ENCODE data around the gene TEX22. TPM values are rescaled to one million over a fixed set of nuclear protein-coding genes. Genes with fewer than 3 reads are reported as not detected.
A peak's percentile ranks its signal among the peaks of the same experiment; 100 is the strongest.

Gene TEX22
- total RNA-seq, 1 donor from 2014 or later, result 4.1 TPM

DNA sequence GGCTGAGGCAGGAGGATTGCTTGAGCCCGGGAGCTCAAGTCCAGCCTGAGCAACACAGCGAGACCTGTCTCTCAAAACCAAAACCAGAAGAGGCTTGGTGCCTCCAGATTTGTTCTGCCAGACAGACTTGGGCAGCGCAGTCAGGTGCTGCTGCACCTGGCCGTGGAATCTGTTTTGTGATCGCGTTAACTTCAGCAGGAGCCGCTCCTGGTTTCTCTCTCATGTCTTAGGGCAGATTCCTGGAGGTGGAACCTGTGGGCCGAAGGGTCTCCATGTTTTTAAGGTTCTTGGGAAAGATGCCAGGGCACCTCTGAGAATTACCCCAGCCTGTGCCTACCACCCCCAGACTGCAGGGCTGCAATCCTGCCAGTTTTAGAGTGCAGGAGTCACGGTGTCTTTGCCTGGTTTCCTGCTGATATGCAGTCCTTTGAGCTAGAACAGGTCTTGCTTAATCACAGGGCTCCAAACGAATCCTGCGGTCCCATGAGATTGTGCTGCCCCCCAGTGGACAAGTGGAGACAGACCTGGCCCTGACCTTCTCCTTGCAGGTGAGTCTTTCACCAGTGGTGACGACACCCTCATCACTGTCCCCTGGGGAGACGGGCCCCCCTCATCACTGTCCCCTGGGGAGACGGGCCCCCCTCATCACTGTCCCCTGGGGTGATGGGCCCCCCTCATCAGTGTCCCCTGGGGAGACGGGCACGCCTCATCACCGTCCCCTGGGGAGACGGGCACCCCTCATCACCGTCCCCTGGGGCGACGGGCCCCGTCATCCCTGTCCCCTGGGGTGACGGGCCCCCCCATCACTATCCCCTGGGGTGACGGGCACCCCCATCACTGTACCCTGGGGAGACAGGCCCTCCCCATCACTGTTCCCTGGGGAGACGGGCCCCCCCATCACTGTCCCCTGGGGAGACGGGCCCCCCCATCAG is 46.2 kb upstream of the TEX22 start:
- Mint-ChIP-seq H3K4me3 (no peak overlapping the region), H3K36me3 (no peaks in the 10 kb centered on the region), H3K27ac (peak overlapping the region; percentile 72), H3K27me3 (no peaks in the 10 kb centered on the region), H3K9me3 (no peaks in the 10 kb centered on the region), H3K4me1 (ENCODE audit: unreplicated experiment) (peaks cover 3% of the 10 kb centered on the region)
- TF ChIP-seq, protein P1, sequence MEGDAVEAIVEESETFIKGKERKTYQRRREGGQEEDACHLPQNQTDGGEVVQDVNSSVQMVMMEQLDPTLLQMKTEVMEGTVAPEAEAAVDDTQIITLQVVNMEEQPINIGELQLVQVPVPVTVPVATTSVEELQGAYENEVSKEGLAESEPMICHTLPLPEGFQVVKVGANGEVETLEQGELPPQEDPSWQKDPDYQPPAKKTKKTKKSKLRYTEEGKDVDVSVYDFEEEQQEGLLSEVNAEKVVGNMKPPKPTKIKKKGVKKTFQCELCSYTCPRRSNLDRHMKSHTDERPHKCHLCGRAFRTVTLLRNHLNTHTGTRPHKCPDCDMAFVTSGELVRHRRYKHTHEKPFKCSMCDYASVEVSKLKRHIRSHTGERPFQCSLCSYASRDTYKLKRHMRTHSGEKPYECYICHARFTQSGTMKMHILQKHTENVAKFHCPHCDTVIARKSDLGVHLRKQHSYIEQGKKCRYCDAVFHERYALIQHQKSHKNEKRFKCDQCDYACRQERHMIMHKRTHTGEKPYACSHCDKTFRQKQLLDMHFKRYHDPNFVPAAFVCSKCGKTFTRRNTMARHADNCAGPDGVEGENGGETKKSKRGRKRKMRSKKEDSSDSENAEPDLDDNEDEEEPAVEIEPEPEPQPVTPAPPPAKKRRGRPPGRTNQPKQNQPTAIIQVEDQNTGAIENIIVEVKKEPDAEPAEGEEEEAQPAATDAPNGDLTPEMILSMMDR (conservative IDR thresholded peaks at IDR 0.05), result peak; percentile 92
- peak; percentile 87 for DNase-seq (ENCODE audit: extremely low spot score, unreplicated experiment)

DNA sequence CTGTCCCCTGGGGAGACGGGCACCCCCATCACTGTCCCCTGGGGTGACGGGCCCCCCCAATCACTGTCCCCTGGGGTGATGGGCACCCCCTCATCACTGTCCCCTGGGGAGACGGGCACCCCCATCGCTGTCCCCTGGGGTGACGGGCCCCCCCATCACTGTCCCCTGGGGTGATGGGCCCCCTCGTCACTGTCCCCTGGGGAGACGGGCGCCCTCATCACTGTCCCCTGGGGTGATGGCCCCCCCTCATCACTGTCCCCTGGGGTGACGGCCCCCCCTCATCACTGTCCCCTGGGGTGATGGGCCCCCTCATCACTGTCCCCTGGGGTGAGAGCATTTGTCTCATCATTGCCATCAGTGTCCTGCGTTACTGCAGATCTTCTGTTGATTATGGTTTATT is 45.2 kb upstream of the TEX22 start:
- Mint-ChIP-seq H3K4me3 (no peak overlapping the region), H3K36me3 (no peaks in the 10 kb centered on the region), H3K4me1 (ENCODE audit: unreplicated experiment) (peaks cover 3% of the 10 kb centered on the region), H3K9me3 (no peaks in the 10 kb centered on the region), H3K27me3 (no peaks in the 10 kb centered on the region), H3K27ac (no peak overlapping the region)
- TF ChIP-seq, protein P1 (conservative IDR thresholded peaks at IDR 0.05), result no peak
- no peak for DNase-seq (ENCODE audit: extremely low spot score, unreplicated experiment)

DNA sequence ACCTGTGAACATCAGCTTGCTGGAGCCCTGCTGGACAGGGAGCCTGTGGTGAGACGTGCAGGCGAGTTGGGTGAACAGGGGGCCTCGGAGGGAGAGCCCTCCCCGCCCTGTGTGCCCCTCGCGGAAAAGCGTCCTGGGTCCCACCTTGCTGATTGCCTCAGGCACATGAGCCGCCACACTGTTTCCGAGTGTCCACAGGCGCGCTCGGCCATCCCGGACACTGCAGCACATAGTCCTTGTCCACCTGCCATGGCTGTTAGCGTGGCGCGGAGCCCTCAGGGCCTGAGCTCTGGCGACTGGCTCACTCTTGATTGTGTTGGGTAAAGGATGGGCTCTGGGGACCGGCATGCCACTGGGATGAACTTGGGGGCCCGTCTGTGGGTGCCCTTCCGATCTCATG is 43.8 kb upstream of the TEX22 start:
- H3K27ac Mint-ChIP-seq, result no peak overlapping the region
- H3K27me3 Mint-ChIP-seq, result no peaks in the 10 kb centered on the region
- H3K4me3 Mint-ChIP-seq, result no peak overlapping the region
- H3K4me1 Mint-ChIP-seq (ENCODE audit: unreplicated experiment), result peaks cover 3% of the 10 kb centered on the region
- no peak for DNase-seq (ENCODE audit: extremely low spot score, unreplicated experiment)
- H3K9me3 Mint-ChIP-seq, result no peaks in the 10 kb centered on the region
- H3K36me3 Mint-ChIP-seq, result no peaks in the 10 kb centered on the region
- TF ChIP-seq, protein P1 (conservative IDR thresholded peaks at IDR 0.05), result no peak

DNA sequence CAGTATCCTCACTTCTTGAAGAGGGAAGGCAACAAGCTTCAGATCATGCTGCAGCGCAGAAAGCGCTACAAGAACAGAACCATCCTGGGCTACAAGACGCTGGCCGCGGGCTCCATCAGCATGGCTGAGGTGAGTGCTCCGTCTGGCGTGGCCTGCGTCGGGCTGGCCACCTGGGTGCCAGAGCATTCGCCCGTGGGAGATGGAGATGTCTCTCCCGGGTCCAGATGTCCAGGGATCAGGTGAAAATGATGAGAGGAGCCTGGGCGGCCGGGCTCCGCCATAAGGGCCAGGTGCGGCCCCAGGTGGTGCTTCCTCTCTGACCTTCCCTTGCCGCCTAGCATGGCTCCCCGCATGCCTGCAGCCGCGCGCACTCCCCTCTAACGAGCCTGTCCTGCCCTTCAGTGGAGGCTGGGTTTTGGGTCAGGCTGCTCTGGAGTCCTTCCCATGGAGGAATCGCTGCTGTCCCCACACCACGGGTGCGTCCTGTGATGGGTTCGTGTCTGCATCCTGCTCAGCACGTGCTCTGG is 43.2 kb upstream of the TEX22 start:
- H3K36me3 Mint-ChIP-seq, result no peaks in the 10 kb centered on the region

DNA sequence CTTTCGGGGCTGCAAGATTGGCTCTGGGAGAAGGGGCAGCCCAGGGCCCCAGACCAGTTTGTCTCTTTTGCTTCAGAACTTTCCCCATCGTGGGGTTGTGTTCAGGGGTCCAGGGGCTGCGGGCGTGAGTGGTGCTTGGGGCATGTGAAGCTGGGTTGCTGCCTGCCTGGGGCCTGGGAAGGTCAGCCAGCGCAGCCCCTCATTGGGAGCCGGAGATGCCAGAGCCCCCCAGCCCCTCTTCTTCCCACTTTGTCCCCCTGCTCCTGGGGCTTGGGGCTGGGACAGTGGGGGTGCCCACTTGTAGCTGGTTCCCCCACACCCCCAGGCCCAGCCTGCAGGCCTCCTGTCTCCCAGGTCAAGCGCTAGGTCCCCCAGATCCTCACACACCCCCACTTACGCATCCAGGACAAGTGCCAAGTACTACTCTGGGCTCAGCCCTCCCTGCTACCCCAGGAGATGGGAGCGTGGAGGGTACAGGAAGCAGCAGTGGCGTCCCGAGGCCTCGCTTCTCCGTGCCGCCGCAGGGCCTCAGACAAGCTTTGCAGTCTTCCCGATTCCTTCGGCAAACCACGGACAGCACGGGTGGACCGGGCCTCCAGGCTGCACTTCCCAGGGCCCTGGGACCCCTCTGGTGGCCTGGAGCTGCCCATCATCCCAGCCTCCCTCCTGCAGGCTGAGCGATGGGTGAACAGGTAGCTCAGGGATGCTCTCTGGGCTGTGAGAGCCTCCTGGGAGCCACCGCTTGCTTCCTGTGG is 42.3 kb upstream of the TEX22 start:
- DNase-seq (ENCODE audit: extremely low spot score, unreplicated experiment), result no peak
- Mint-ChIP-seq H3K27me3 (no peaks in the 10 kb centered on the region), H3K4me3 (no peak overlapping the region), H3K9me3 (no peaks in the 10 kb centered on the region), H3K4me1 (ENCODE audit: unreplicated experiment) (peaks cover 3% of the 10 kb centered on the region), H3K27ac (no peak overlapping the region), H3K36me3 (peaks cover 4% of the 10 kb centered on the region)
- TF ChIP-seq, protein P1 (conservative IDR thresholded peaks at IDR 0.05), result no peak

More for the DNA sequence above, 43.2 kb upstream of the TEX22 start:
- no peak for DNase-seq (ENCODE audit: extremely low spot score, unreplicated experiment)
- Mint-ChIP-seq H3K9me3 (no peaks in the 10 kb centered on the region), H3K4me1 (ENCODE audit: unreplicated experiment) (peaks cover 3% of the 10 kb centered on the region), H3K27ac (no peak overlapping the region), H3K4me3 (no peak overlapping the region), H3K27me3 (no peaks in the 10 kb centered on the region)
- TF ChIP-seq, protein P1 (conservative IDR thresholded peaks at IDR 0.05), result no peak

Measured in type B pancreatic cell (in vitro differentiated cells).